22Rv1 (cell line): ENCODE data around the gene ZKSCAN7.
"Not testable (repeated sequence)": the region's sequence is repeated elsewhere in the genome, so short reads cannot be mapped to it uniquely, and the experiment has no call there.

Experiments
- H3K27ac ChIP-seq: fragments of 450-650 bp; 2 replicates; pipeline ENCODE4 v1.5.1; 2017
- ZFX ChIP-seq: fragments of 450-650 bp; IDR thresholded peaks from 2 replicates; pipeline ENCODE4 v1.6.1; 2017; ENCODE audit warnings: antibody characterized with exemption, borderline replicate concordance
- TF ChIP-seq, protein P1 (sequence below): fragments of 450-650 bp; IDR thresholded peaks from 2 replicates; pipeline ENCODE4 v1.5.1; 2017; ENCODE audit warnings: mild to moderate bottlenecking

Gene ZKSCAN7

GRCh38 chr3:44576613-44577012, 21.6 kb downstream of the ZKSCAN7 start:
- H3K27ac ChIP-seq: no peak overlapping the region
- no peak for TF ChIP-seq ZFX

DNA sequence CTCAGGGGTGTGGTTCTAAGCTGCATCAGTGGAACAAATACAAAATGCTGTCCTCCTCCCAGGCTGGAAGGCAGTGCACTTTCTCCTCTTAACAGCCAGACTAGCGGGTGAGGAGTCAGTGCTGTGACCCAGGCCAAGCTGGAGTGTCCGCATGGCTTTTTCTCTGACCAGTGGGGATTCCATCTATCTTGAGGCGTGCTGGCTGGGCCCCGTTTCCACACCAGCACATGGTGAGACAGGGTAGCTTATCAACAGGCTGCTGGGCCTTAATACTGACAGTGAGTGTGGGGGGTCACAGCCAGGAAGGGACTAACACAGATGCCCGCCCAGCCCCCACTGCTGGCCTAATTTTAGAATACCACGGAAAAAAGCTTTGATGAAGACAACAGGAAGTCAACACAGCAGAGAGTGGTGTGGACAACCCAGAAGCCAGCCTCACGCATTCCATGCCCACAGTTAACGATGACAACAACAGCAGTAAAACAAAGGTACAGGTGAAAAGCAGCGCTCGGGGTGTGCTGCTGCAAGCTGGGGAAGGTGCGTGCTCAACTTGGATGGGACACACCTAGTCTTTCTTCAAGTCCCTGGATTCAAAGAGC, 22.5 kb downstream of the ZKSCAN7 start:
- not testable (repeated sequence) for H3K27ac ChIP-seq

GRCh38 chr3:44578316-44578715, 23.3 kb downstream of the ZKSCAN7 start:
- H3K27ac ChIP-seq: not testable (repeated sequence)

- not testable (repeated sequence) for H3K27ac ChIP-seq
Observed at GRCh38 chr3:44578924-44579515, 24.0 kb downstream of the ZKSCAN7 start.

GRCh38 chr3:44579749-44580148, 24.8 kb downstream of the ZKSCAN7 start:
- H3K27ac ChIP-seq: not testable (repeated sequence)

DNA sequence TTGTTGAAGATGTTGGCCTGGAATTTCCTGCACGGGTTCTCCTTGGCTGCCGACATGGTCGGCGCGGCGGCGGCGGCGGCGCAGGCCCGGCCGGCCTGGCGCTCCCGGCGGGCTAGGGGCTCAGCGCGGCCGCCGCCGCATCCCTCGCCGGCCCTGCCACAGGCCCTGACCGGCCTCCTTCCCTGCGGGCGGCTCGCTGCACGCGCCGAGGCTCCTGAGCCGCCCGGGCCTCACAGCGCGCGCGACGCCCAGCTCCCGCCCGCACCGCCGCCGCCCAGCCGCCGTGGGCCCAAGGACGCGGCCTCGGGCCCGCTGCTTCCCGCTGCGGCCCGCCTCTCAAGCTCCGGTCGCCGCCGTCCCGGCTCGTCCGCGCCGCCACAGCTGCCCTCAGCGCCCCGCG, 26.0 kb downstream of the ZKSCAN7 start:
- H3K27ac ChIP-seq: not testable (repeated sequence)

DNA sequence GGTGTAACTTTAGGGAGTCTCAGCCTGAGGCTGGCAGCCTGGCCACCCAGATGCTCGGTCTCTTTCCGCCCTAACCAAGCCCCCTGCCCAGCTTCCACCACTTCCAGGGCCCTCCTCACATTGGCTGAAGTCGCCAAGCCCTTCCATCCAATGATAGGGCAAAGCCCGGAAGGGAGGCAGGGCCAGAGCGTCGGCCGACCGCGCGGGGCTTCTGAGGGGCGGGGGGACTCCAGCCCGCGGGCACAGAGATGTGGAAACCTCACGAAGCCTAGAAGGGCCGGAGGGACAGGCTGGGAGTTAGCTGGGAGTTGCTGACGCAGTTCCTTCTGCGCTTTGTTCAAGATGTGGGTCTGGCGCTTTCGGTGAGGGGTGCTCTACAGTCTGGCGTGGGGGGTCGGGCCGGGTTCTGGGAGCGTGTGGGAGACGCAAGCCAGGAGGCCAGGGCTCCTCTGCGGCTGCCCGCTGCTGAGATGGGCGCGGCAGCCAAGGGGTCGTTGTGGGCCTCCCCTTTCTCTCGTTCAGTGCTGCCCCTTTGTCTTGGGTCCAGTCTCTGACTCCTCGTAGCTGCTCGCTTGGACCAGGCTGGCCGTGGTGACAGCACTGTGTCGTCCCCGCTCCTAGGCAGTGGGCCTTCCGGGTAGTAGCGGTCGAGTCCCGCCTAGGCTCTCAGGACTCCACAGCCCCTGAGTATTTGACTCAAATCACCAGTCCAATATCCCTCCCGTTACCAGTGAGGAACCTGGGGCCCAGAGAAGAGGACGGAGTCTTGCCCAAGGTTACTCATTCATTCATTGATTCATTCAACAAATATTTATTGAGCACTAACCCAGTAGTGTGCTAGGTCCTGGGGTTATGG, 29.9 kb downstream of the ZKSCAN7 start, which contains the start of gene ZNF660:
Gene ZNF660, plus strand, starts transcription at position 319 of the 856 bp plus-strand sequence. CDS start 9,230 bp downstream, outside the sequence.
- H3K27ac ChIP-seq: no peak within 1 kb of the TSS

DNA sequence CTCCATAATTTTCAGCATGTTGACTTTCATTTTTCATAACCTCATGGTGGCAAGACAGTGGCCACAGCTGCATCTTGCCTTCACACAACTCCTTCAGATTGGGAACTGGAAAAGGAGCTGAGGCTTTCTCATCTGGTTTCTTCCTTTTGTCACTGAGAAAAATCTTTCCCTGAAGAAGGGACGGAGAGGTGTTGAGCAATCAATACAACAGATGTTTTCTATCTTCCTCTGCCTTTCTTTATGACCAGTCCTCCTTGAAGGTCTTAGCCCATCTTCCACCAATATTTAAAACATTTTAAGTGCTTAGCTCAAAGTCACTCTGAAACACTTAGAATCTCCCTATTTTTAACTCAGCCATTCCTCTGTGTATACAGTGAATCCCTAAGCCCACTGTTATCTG, 41.6 kb downstream of the ZKSCAN7 start:
- H3K27ac ChIP-seq: no peak overlapping the region
- no peak for TF ChIP-seq ZFX
- TF ChIP-seq, protein P1, sequence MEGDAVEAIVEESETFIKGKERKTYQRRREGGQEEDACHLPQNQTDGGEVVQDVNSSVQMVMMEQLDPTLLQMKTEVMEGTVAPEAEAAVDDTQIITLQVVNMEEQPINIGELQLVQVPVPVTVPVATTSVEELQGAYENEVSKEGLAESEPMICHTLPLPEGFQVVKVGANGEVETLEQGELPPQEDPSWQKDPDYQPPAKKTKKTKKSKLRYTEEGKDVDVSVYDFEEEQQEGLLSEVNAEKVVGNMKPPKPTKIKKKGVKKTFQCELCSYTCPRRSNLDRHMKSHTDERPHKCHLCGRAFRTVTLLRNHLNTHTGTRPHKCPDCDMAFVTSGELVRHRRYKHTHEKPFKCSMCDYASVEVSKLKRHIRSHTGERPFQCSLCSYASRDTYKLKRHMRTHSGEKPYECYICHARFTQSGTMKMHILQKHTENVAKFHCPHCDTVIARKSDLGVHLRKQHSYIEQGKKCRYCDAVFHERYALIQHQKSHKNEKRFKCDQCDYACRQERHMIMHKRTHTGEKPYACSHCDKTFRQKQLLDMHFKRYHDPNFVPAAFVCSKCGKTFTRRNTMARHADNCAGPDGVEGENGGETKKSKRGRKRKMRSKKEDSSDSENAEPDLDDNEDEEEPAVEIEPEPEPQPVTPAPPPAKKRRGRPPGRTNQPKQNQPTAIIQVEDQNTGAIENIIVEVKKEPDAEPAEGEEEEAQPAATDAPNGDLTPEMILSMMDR: no peak

More for the DNA sequence above, 29.9 kb downstream of the ZKSCAN7 start, which contains the start of gene ZNF660:
- TF ChIP-seq, protein P1: no peak
- TF ChIP-seq ZFX: no peak

DNA sequence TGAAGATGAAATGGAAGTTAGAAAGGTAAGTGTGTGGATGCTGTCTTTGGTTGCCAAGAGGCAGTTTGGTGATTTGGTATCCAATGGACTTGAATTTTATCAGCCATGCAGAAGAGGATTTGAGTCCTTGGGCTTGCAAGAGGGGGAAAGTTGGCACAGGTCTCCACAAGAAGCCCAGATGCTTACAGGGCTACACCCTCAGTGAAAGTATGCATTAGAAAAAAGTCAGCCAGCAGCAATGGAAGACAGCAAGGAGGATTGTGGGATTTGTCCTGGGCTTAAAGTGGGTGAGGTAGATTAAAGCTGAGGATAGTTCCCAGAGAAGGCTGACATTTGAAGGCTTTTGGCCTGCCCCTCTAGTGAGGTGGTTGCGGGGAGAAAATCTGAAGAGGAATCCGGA, 46.8 kb downstream of the ZKSCAN7 start:
- TF ChIP-seq, protein P1: no peak
- TF ChIP-seq ZFX: no peak

GRCh38 chr3:44612678-44613077, 57.7 kb downstream of the ZKSCAN7 start:
- TF ChIP-seq, protein P1: no peak
- no peak for TF ChIP-seq ZFX
- H3K27ac ChIP-seq: no peak overlapping the region

More for the DNA sequence above, 46.8 kb downstream of the ZKSCAN7 start:
- H3K27ac ChIP-seq: no peak overlapping the region
